Stimulated activated CD4-positive, alpha-beta T cell treated with anti-CD3 and anti-CD28 coated beads, Interleukin-2, amount 100 ng/mL, for 4 hours (primary cell): ENCODE results near the gene ZFYVE21.

ENCODE experiments used
- DNase-seq: peaks from one replicate; pipeline ENCODE4 v3.0.0-alpha.2; 2020; ENCODE audit warnings: low read depth

Gene ZFYVE21

GRCh38 chr14:103737432-103738045 lies 21.9 kb downstream of the ZFYVE21 start:
- no peak for DNase-seq

GRCh38 chr14:103738166-103738565 lies 22.6 kb downstream of the ZFYVE21 start:
- DNase-seq = no peak

- DNase-seq = no peak
Measured at GRCh38 chr14:103738701-103739451, 23.3 kb downstream of the ZFYVE21 start.

GRCh38 chr14:103739466-103739792 lies 23.8 kb downstream of the ZFYVE21 start:
- DNase-seq = no peak

GRCh38 chr14:103739793-103740501 lies 24.3 kb downstream of the ZFYVE21 start:
- no peak for DNase-seq

GRCh38 chr14:103740991-103741689 lies 25.5 kb downstream of the ZFYVE21 start:
- no peak for DNase-seq

GRCh38 chr14:103741876-103742275 lies 26.3 kb downstream of the ZFYVE21 start:
- DNase-seq = no peak

GRCh38 chr14:103742499-103743255 lies 27.1 kb downstream of the ZFYVE21 start:
- DNase-seq = no peak

- no peak for DNase-seq
Measured at GRCh38 chr14:103743691-103744090, 28.1 kb downstream of the ZFYVE21 start.

- no peak for DNase-seq
Measured at GRCh38 chr14:103744621-103745395, 29.2 kb downstream of the ZFYVE21 start.

- DNase-seq = no peak
Measured at GRCh38 chr14:103745424-103745823, 29.8 kb downstream of the ZFYVE21 start.

GRCh38 chr14:103746701-103747100 lies 31.1 kb downstream of the ZFYVE21 start:
- no peak for DNase-seq

- DNase-seq = peak; percentile 13
Measured at GRCh38 chr14:103748534-103748857, 32.9 kb downstream of the ZFYVE21 start.

GRCh38 chr14:103749452-103749851 lies 33.8 kb downstream of the ZFYVE21 start:
- no peak for DNase-seq

- no peak for DNase-seq
Measured at GRCh38 chr14:103749860-103750259, 34.2 kb downstream of the ZFYVE21 start.

- no peak for DNase-seq
Measured at GRCh38 chr14:103753774-103754173, 38.2 kb downstream of the ZFYVE21 start.

- DNase-seq = no peak
Measured at GRCh38 chr14:103755060-103755459, 39.5 kb downstream of the ZFYVE21 start.

- no peak for DNase-seq
Measured at GRCh38 chr14:103758059-103758776, 42.6 kb downstream of the ZFYVE21 start.

GRCh38 chr14:103762036-103762435 lies 46.4 kb downstream of the ZFYVE21 start:
- DNase-seq = no peak

GRCh38 chr14:103762541-103762940 lies 46.9 kb downstream of the ZFYVE21 start:
- no peak for DNase-seq
